Measurements from ENCODE around the gene TMEM232. TPM values are rescaled to one million over a fixed set of nuclear protein-coding genes. Genes with fewer than 3 reads are reported as not detected.
"Not testable (repeated sequence)": the region's sequence is repeated elsewhere in the genome, so short reads cannot be mapped to it uniquely, and the experiment has no call there.

Gene TMEM232
- total RNA-seq, 4 donors from 2014 or later = 1.2 to 3.8 (median 2.0) TPM

DNA sequence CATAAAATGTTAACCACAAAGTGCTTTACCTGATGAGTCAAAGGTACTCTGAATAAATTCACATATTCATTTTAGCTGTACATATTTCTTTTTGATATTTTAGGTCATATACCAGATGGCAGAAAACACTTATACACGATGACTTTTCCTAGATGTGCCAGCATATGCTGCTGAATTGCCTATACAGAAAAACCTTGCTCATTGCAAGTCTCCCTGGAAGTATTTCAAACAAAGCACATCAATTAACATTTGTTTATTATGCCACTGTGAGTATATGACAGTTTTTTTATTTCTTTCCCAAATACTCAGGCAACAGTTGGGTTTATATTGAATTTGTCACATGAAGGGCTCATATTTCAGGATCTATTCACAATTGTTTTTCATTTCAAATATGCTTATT lies 180.8 kb downstream of the TMEM232 start:
- intact Hi-C loops (cut with DNase I) = no loop called here
- 78% methylated on average over 1 of the region's 1 CpG for WGBS

DNA sequence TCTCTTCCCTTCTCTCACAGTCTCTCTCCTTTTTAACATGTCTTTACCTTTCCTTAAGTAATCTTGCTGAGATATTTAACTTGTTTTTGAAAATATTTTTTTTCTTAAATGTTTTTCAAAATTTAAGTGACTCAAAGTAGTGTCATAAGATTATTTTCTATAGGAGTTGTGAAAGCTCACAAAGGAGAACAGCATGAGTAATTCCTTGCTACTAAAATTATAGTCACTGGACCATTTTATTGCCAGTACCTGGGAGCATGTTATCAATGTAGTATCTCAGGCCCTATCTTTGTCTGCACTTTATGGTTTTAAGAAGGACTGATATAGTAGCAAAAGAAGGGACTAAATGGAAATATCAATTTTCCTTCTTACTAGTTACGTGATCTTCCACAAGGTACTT lies 181.9 kb downstream of the TMEM232 start:
- H3K27ac ChIP-seq (replicated peaks in 1 of 4) = no peak overlapping the region
- no peak overlapping the region for H3K4me3 ChIP-seq
- H3K4me1 ChIP-seq = no peaks in the 10 kb centered on the region
- intact Hi-C loops (cut with DNase I) = no loop called here
- DNase-seq (ENCODE audit: extremely low spot score) = no peak
- H3K36me3 ChIP-seq = no peaks in the 10 kb centered on the region
- no peaks in the 10 kb centered on the region for H3K9me3 ChIP-seq
- no peaks in the 10 kb centered on the region for H3K27me3 ChIP-seq
- TF ChIP-seq EP300 (IDR thresholded peaks at IDR 0.05) (no peak), POLR2A (IDR thresholded peaks at IDR 0.05; ENCODE audit: low read depth) (no peak), POLR2AphosphoS5 (IDR thresholded peaks at IDR 0.05) (no peak)
- TF ChIP-seq, protein P1, sequence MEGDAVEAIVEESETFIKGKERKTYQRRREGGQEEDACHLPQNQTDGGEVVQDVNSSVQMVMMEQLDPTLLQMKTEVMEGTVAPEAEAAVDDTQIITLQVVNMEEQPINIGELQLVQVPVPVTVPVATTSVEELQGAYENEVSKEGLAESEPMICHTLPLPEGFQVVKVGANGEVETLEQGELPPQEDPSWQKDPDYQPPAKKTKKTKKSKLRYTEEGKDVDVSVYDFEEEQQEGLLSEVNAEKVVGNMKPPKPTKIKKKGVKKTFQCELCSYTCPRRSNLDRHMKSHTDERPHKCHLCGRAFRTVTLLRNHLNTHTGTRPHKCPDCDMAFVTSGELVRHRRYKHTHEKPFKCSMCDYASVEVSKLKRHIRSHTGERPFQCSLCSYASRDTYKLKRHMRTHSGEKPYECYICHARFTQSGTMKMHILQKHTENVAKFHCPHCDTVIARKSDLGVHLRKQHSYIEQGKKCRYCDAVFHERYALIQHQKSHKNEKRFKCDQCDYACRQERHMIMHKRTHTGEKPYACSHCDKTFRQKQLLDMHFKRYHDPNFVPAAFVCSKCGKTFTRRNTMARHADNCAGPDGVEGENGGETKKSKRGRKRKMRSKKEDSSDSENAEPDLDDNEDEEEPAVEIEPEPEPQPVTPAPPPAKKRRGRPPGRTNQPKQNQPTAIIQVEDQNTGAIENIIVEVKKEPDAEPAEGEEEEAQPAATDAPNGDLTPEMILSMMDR (IDR thresholded peaks at IDR 0.05) = no peak
- 84% methylated on average over 1 of the region's 1 CpG for WGBS

More for the DNA sequence above, 180.8 kb downstream of the TMEM232 start:
- Histone ChIP-seq H3K27me3 (no peaks in the 10 kb centered on the region), H3K36me3 (no peaks in the 10 kb centered on the region), H3K27ac (replicated peaks in 1 of 4) (no peak overlapping the region), H3K9me3 (no peaks in the 10 kb centered on the region), H3K4me3 (no peak overlapping the region), H3K4me1 (no peaks in the 10 kb centered on the region)
- TF ChIP-seq POLR2A (IDR thresholded peaks at IDR 0.05; ENCODE audit: low read depth) = no peak
- no peak for TF ChIP-seq POLR2AphosphoS5 (IDR thresholded peaks at IDR 0.05)
- TF ChIP-seq EP300 (IDR thresholded peaks at IDR 0.05) = no peak
- TF ChIP-seq, protein P1 (IDR thresholded peaks at IDR 0.05) = no peak
- no peak for DNase-seq (ENCODE audit: extremely low spot score)

DNA sequence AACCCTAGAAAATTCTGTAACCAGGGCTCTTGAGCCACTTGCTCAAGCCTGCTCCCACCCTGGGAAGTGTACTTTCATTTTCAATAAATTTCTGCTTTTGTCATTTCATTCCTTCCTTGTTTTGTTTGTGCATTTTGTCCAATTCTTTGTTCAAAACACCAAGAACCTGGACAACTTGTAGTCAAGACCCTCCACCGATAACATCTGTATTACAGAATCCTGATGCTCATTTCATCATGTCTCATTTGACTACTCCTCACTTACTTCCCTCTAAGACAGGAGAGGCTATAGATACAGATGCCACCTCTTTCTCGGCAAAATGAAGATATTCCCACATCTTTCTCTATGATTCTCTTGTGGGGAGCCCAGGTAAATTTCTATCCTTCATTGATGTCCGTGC lies 183.5 kb downstream of the TMEM232 start:
- no peak overlapping the region for H3K27ac ChIP-seq (replicated peaks in 1 of 4)
- TF ChIP-seq POLR2A (IDR thresholded peaks at IDR 0.05; ENCODE audit: low read depth) (no peak), EP300 (IDR thresholded peaks at IDR 0.05) (no peak), POLR2AphosphoS5 (IDR thresholded peaks at IDR 0.05) (no peak)
- TF ChIP-seq, protein P1 (IDR thresholded peaks at IDR 0.05) = no peak
- no peaks in the 10 kb centered on the region for H3K4me1 ChIP-seq
- H3K9me3 ChIP-seq = no peaks in the 10 kb centered on the region
- H3K36me3 ChIP-seq = no peaks in the 10 kb centered on the region
- intact Hi-C loops (cut with DNase I) = no loop called here
- no peak overlapping the region for H3K4me3 ChIP-seq
- no peaks in the 10 kb centered on the region for H3K27me3 ChIP-seq
- WGBS = 94% methylated on average over 3 of the region's 3 CpGs
- no peak for DNase-seq (ENCODE audit: extremely low spot score)

DNA sequence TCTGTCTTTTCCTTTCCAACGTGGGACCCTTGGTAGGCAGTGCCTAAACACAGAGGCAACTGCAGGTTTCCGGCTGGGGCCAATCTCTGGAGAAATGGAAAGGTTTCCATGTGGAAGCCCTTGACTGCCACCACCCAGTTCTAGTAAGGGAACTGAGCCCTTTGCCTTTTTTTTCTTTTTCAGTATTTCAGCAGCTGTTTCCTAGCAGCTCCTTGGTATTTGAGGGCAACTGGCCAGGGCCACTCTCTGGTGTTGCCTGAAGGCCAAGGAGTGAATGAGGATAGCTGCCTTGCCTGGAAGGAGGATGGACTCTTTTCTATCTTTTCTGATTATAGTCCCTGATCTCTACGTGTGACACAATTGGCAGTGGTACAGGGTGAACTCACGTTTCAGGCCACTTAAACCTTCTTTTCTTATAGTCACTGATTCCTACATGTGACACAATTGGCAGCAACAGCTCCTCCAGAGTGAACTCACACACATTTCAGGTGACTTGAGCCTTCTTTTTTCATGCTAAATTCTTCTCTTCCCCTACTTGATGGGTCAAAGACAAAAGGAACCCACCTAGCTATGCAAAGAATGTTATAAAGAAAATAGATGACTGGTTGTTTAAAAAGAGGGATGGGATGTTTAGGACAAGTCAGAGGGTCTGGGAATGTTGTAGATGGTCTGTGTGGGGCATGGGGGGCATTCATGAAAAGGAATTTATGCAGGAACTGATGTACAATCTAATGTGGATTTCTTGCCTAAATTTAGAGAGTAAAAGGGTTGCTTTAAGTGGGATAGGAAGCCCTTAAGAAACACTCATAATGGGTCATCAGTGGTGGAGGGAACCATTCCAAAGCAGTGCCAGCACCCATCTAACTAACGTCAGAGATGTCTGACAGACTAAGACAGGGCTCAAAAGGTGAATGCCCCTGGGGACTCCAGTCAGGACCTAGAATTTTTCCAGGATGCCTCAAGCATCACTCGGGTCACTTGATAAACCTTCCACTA lies 190.1 kb downstream of the TMEM232 start:
- no peak for DNase-seq (ENCODE audit: extremely low spot score)
- no peak overlapping the region for H3K4me3 ChIP-seq
- WGBS = 55% methylated on average over 6 of the region's 6 CpGs
- intact Hi-C loops (cut with DNase I) = no loop called here
- no peak overlapping the region for H3K27ac ChIP-seq (replicated peaks in 1 of 4)
- no peaks in the 10 kb centered on the region for H3K36me3 ChIP-seq
- H3K27me3 ChIP-seq = no peaks in the 10 kb centered on the region
- no peaks in the 10 kb centered on the region for H3K4me1 ChIP-seq
- no peaks in the 10 kb centered on the region for H3K9me3 ChIP-seq
- TF ChIP-seq, protein P1 (IDR thresholded peaks at IDR 0.05) = no peak
- TF ChIP-seq POLR2AphosphoS5 (IDR thresholded peaks at IDR 0.05) (no peak), POLR2A (IDR thresholded peaks at IDR 0.05; ENCODE audit: low read depth) (no peak), EP300 (IDR thresholded peaks at IDR 0.05) (no peak)

DNA sequence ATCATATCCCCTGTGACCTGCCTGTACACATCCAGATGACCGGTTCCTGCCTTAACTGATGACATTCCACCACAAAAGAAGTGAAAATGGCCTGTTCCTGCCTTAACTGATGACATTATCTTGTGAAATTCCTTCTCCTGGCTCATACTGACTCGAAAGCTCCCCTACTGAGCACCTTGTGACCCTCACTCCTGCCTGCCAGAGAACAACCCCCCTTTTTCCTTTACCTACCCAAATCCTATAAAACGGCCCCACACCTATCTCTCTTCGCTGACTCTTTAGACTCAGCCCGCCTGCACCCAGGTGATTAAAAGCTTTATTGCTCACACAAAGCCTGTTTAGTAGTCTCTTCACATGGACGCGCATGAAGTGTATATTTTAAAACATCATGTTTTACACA lies 191.3 kb downstream of the TMEM232 start:
- H3K27me3 ChIP-seq; H3K27ac ChIP-seq (replicated peaks in 1 of 4); H3K9me3 ChIP-seq; H3K4me1 ChIP-seq; DNase-seq (ENCODE audit: extremely low spot score); H3K36me3 ChIP-seq; H3K4me3 ChIP-seq; intact Hi-C loops (cut with DNase I): not testable (repeated sequence)
- 80% methylated on average over 7 of the region's 7 CpGs for WGBS
